Mononuclear cell (primary cell): Measurements from ENCODE around the gene P2RY4. TPM values are rescaled to one million over a fixed set of nuclear protein-coding genes. Genes with fewer than 3 reads are reported as not detected.
"Not testable (repeated sequence)": the region's sequence is repeated elsewhere in the genome, so short reads cannot be mapped to it uniquely, and the experiment has no call there.

Experiments used
- H3K27me3 ChIP-seq: 2 replicates; pipeline ENCODE4 v1.6.0; 2011; ENCODE audit warnings: low read length, control low read depth; ENCODE audit not compliant: insufficient read depth
- H3K4me1 ChIP-seq: 2 replicates; pipeline ENCODE4 v1.5.1; 2011; ENCODE audit warnings: mild to moderate bottlenecking, low read length, control low read depth; ENCODE audit not compliant: insufficient read depth
- H3K4me3 ChIP-seq: 2 replicates; pipeline ENCODE4 v1.5.1; 2011; ENCODE audit warnings: mild to moderate bottlenecking, low read length, moderate library complexity
- H3K9me3 ChIP-seq: 2 replicates; pipeline ENCODE4 v1.5.1; 2011; ENCODE audit warnings: low read depth, mild to moderate bottlenecking, control low read depth, low read length
- total RNA-seq: library from RNA; depleted of rRNA; stranded (reverse); fragments of >200 nt; gene quantifications from one replicate; pipeline ENCODE4 v1.2.3, GENCODE V29; 2012

Gene P2RY4
- not detected for total RNA-seq

DNA sequence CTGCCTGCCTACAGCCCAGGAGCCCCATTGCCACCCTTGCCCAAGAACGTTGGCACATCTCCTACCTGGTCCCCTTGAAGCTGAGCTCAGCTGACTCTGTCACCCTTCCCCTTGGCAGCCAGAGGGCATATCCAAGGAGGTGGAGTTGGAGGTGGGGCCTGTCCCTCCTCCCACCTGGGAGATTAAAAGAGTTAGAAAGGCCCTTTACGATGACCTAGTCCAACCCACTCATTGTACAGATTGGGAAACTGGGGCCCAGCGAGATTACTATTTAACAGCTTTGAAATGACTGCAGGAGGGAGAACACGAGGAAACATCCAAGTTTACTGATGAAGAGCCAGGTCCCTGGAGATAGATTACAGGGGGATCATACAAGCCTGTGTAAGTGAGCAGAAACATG lies at the start of gene P2RY4:
P2RY4 (minus strand) TSS at position 101 of the 400 bp plus-strand sequence. CDS start 580 bp downstream, outside the sequence.
- H3K27me3 ChIP-seq: no peaks in the 10 kb centered on the region
- H3K9me3 ChIP-seq: no peaks in the 10 kb centered on the region
- H3K4me3 ChIP-seq: no peak within 1 kb of the TSS
- H3K4me1 ChIP-seq: no peaks in the 10 kb centered on the region

DNA sequence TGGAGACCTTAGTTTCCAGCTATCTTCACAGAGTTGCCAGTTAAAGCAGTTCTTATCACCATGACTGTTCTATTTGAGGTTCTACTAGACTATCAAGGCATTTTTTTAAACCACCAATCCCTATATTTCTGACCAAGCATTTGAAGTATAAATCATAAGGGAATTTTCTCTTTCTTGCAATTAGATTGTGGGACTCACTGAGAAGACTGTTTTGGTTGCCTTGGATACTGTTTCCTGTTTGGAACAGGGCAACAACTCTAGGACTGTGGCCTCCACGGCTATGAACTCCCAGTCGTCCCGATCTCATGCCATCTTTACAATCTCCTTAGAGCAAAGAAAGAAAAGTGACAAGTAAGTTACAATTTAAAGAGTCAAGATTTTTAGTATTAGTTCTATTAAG lies 41.7 kb upstream of the P2RY4 start:
- H3K9me3 ChIP-seq: no peaks in the 10 kb centered on the region
- H3K4me1 ChIP-seq: no peaks in the 10 kb centered on the region
- H3K4me3 ChIP-seq: no peak overlapping the region
- no peaks in the 10 kb centered on the region for H3K27me3 ChIP-seq

DNA sequence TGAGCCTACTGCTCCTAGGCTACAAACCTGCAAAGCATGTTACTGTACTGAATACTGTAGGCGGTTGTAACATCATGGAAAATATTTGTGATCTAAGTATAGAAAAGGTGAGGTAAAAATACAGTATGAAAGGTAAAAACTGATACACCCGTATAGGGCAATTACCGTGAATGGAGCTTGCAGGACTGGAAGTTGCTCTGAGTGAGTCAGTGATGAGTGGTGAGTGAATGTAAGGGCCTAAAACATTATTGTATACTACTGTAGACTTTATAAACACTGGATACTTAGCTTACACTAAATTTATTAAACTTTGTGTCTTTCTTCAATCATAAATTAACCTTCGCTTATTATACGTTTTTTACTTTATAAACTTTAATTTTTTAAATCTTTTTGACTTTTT lies 33.6 kb upstream of the P2RY4 start:
- H3K4me3 ChIP-seq: no peak overlapping the region
- no peaks in the 10 kb centered on the region for H3K27me3 ChIP-seq
- H3K4me1 ChIP-seq: peaks cover 12% of the 10 kb centered on the region
- no peaks in the 10 kb centered on the region for H3K9me3 ChIP-seq

DNA sequence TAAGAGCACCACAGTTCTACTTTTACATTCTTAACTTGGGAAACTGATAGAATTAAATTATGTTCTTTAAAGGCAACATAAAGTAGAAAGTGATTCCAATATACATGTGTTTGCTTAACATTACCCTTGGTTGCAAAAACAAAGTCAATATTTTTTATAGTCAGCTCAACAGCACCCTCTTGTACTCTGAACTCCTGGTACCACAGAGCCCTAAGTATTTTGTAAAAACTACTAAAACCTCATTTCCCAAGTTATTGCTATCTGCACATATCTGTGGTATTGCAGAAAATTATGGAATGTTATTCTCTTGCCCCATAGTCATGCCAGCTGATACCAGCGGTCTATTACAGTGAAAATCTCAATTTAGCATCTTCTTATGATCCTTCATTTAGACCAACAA lies 32.8 kb upstream of the P2RY4 start:
- Histone ChIP-seq H3K27me3 (no peaks in the 10 kb centered on the region), H3K9me3 (no peaks in the 10 kb centered on the region)

DNA sequence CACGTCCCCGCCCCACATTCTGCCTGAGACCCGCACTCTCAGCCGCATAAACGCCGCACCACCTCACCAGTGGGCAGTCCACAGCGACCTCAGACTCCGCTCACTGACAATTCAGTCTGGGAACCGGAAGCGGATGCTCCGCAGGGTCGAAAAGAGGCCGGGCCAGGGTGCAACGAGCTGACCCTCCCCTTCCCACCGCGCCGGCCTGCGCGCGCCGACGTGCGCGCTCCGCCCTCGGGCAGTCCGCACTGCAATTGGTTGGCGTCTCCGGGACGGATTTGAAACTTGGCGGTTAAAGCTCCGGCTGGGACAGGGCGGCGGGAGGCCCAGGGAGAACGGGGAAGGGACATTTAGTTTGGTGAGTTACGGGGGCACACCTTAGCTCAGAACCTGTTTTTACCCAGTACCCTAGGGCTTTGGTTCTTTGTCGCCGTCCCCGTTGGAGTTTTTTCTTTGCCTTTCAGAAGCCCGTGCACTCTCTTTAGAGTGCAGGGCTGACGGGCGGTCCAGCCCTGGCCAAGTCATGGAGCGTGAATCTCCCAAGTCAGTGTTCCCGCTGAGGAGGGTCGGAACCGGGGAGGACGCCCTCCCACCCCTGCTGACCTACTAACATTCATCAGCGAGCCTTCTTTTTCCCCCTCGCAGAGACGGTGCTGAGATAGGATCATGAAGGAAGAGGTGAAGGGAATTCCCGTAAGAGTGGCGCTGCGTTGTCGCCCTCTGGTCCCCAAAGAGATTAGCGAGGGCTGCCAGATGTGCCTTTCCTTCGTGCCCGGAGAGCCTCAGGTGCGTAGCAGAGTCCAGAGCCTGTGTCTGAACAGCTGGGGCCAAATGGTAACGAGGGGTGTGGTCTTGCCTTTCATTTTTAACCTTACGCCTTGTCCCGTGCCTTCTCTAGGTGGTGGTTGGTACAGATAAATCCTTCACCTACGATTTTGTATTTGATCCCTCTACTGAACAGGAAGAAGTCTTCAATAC lies 30.1 kb upstream of the P2RY4 start, which contains the start of the genes KIF4A and PDZD11:
KIF4A (plus strand) TSS at position 312 of the 978 bp plus-strand sequence; CDS start at position 667, 355 bp downstream.
PDZD11 (minus strand) TSS at position 135 of the 978 bp plus-strand sequence. CDS start 586 bp downstream, outside the sequence.
- H3K4me3 ChIP-seq: peak within 1 kb of the TSS; percentile 58
- no peaks in the 10 kb centered on the region for H3K27me3 ChIP-seq
- H3K9me3 ChIP-seq: no peaks in the 10 kb centered on the region
- H3K4me1 ChIP-seq: peaks cover 12% of the 10 kb centered on the region

More for the DNA sequence above, 32.8 kb upstream of the P2RY4 start:
- Histone ChIP-seq H3K4me3 (no peak overlapping the region), H3K4me1 (peaks cover 12% of the 10 kb centered on the region)

DNA sequence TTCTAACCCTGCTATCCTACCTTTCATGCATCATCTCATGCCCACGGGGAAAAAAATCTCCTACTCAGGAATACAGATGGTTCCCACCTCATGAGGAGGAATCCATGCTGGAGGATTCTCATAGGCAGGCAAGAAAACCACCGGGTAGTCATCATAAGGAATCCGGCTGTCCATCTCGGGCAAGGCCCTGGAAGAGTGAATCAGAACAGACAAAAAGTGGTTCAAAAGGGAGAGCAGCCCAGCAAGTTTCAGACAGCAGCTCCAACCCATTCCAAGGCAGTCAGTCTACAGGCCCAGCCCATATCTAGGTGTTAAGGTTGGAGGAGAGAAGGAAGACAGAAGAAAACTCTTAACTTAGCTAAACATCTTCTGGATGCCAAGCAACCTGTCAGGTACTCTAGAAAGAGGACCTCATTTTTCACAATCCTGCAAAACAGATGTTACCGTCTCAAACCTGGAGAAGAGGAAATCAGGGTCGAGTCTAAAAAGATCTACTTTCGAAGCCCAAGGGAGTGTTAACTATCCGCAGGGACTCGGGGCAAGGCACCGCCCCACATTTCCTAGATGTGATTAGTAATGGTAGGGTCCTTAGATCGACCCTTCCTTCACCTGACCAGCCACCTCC lies 29.3 kb upstream of the P2RY4 start:
- Histone ChIP-seq H3K27me3 (no peaks in the 10 kb centered on the region), H3K4me3 (peak overlapping the region; percentile 58), H3K9me3 (no peaks in the 10 kb centered on the region), H3K4me1 (peaks cover 12% of the 10 kb centered on the region)

DNA sequence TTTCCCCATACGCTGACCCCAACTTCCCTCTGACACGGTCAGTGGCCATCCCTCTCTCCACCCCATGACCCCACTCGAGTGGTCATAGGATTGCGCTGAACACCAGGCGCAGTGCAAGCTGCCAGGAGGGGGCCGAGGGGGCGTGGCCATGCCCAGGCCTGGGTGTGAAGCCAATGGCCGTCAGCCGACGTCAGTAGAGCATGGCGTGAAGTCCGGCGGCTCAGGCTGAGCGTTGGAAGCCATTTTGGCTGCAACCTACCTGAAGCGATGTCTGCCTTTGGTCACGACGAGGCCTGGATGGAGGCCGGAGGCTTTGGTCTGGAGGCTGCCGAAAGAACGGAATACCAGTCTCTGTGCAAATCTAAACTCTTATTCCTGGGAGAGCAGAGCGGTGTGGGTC lies 21.9 kb upstream of the P2RY4 start, which contains the start of gene RAB41:
RAB41 (plus strand) TSS at position 222 of the 400 bp plus-strand sequence; CDS start at position 268, 46 bp downstream.
- no peaks in the 10 kb centered on the region for H3K4me1 ChIP-seq
- no peak within 1 kb of the TSS for H3K4me3 ChIP-seq
- H3K9me3 ChIP-seq: no peaks in the 10 kb centered on the region
- H3K27me3 ChIP-seq: no peaks in the 10 kb centered on the region

DNA sequence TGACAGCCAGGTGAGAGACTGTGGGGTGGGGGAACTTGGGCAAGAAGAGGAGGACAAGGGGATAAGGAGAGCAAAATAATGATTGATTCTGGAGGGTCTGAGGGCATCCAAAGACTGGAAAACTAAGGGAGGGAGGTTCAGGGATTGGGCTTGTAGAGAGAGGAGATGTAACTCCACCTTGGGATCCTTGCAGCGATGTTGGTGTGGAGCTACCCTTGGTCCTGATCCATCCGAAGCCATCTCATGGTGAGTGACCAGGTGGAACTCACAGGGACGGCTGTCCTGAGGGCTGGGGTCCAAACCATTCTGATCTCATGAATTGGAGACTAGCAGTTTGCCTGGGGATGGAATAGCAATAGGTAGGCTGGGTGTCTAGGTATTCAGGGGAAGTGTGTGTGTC lies 20.6 kb upstream of the P2RY4 start:
- Histone ChIP-seq H3K9me3 (no peaks in the 10 kb centered on the region), H3K4me1 (no peaks in the 10 kb centered on the region), H3K4me3 (no peak overlapping the region), H3K27me3 (no peaks in the 10 kb centered on the region)

DNA sequence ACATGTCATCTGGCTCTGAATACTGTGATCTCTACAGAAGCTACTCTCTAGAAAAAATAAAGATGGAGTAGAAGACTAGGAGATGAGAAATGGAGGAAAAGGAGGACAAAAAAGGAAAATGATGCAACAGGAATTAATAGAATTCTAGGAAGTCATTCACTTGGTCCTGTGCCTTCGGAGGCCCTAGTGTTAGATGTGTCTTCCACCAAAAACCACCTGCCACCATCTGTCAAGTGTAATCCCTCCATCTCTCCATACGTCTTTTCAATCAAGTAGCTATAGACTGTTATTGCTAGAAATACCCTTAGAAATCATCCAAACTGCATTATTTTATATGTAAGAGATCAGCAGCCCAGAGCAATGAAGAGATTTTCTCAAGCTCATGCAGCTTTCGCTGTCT lies 19.1 kb upstream of the P2RY4 start:
- Histone ChIP-seq H3K4me3 (no peak overlapping the region), H3K4me1 (no peaks in the 10 kb centered on the region), H3K9me3 (no peaks in the 10 kb centered on the region), H3K27me3 (no peaks in the 10 kb centered on the region)

DNA sequence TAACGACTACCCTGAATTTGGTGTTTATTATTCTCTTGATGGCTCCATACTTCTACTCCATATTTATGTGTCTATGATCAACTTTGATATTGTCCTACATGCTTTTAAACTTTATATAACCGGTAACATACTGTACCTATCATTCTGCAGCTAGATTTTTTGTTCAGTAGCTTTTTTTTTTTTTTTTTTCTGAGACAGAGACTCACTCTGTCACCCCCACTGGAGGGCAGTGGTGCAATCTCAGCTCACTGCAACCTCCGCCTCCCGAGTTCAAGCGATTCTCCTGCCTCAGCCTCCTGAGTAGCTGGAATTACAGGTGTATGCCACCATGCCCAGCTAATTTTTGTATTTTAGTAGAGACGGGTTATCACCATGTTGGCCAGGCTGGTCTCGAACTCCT lies 14.0 kb upstream of the P2RY4 start:
- H3K4me3 ChIP-seq, H3K27me3 ChIP-seq, H3K4me1 ChIP-seq, H3K9me3 ChIP-seq: not testable (repeated sequence)

DNA sequence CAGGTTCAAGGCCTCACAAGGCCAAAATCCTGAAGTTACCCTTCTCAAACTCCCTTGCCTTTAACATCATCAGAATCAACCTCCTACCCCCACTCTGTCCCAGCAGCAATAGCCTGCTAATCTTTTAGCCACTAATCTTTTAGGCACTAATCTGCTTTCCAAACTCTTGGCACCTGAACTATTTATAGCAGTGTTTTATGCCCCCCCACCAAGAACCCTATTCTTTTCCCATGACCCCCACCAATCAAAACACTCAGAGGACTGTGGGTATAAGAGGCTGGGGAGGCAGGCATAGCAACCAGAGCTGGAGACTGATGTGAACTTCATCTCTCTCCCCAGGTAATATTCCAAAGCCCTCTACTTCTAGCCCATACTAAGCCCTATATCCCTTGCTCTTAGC lies 8.0 kb upstream of the P2RY4 start, which contains the start of gene ARR3:
ARR3 (plus strand) TSS at position 301 of the 400 bp plus-strand sequence. CDS start 1,052 bp downstream, outside the sequence.
- Histone ChIP-seq H3K9me3 (no peaks in the 10 kb centered on the region), H3K4me3 (no peak within 1 kb of the TSS), H3K4me1 (no peaks in the 10 kb centered on the region), H3K27me3 (no peaks in the 10 kb centered on the region)

DNA sequence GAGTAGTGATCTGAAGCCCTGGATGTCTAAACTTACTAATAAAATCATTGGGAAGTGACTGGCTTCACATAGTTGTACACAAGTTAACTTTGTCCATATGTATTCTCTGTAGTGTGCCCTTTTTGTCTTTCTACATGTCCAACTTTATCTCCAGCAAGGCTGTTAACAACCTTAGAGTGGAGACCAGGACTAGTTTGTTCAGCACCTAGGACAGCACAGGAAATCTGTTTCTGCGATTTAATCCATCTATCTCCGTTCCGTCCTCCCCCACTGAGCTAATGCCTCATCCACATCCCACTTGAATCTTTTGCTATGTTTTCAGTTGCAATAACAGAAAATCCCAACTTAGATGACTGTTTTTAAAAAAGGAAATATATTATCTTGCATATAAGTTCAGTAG lies 4.8 kb upstream of the P2RY4 start:
- no peak overlapping the region for H3K4me3 ChIP-seq
- H3K9me3 ChIP-seq: no peaks in the 10 kb centered on the region
- H3K4me1 ChIP-seq: no peaks in the 10 kb centered on the region
- H3K27me3 ChIP-seq: no peaks in the 10 kb centered on the region

DNA sequence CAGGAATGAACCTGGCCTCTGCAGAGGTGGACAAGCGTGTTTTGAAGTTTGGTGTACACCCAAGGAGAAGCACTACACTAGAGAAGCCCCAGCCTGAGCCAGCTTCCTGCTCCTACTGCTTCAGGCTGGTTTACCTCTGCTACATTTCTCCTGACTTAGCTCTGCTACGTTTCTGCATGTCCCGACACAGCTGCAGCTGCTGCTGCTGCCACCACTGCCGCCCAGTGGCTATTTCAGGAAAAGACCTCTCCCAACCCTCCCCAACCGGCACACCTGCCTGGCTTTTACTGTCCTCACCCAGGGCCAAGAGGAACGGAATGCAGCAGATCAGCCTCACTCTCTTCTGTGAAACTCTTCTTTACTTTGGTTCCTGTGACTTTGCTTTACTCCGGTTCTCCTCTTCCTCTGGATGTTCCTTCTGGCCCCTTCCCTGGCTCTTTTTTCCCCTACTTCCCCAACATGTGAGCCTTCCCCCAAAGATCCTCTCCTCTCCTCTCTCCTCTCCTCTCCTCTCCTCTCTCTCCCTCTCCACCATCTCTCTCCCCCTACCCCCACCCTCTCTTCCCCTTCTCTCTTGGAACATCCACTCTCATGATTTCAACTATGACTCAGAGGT lies 3.1 kb upstream of the P2RY4 start:
- Histone ChIP-seq H3K4me3 (no peak overlapping the region), H3K27me3 (no peaks in the 10 kb centered on the region), H3K4me1 (no peaks in the 10 kb centered on the region), H3K9me3 (no peaks in the 10 kb centered on the region)

DNA sequence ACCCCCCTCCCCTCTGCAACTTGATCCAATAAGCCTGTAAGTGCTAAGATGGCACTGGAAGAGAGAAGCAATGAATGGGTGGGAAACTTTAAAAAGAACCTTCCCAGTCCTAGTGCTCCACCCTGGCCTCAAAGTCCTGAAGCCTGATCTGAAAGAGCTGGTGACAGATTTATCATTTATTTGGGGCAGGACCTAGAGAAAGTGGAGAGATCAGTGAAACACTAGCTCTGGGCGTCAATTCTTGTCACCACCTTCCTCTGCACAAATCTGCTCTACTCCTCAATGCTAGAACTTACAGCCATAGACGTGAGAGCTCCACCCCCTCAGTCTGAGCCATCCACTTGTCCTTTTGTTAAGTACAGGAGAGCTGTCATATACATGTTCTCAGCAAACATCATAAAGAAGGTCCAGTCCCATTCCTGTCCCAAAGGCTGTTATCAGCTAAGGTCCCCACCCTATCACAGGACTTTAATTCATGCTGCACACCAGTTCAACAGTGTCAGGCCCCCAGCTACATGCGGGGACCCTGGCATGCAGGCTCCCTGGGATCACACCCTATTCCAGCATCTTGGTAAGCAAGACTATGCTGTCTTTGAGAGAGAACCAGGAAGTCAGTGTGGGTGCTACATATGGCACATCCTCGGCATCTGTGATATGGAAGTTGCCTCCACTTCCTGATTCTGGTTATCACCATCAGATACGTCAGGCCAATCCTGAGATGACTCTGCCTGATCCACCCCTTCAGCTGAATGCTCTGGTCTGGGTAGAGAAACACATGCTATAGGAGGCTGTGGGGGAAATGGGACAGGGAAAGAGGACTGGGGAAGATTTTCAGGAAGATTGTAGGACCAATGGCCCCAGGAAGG lies 2.3 kb downstream of the P2RY4 start:
- Histone ChIP-seq H3K27me3 (no peaks in the 10 kb centered on the region), H3K4me3 (no peak overlapping the region), H3K9me3 (no peaks in the 10 kb centered on the region), H3K4me1 (no peaks in the 10 kb centered on the region)
